Measurements from ENCODE around the gene PATZ1. TPM values are rescaled to one million over a fixed set of nuclear protein-coding genes. Genes with fewer than 3 reads are reported as not detected.

PATZ1 gene
- total RNA-seq, 4 donors from 2014 or later = 3.6 to 12.2 (median 8.7) TPM

GRCh38 chr22:31378123-31378522 is 32.0 kb upstream of the PATZ1 start:
- 91 to 96% methylated on average over 3 of the region's 3 CpGs for WGBS, 2 donors (ENCODE audit: low coverage in 1 of 2)

GRCh38 chr22:31377612-31378011 is 31.5 kb upstream of the PATZ1 start:
- no peak for TF ChIP-seq POLR2A (IDR thresholded peaks at IDR 0.05)
- no peak for TF ChIP-seq POLR2AphosphoS5 (IDR thresholded peaks at IDR 0.05)
- no peak for TF ChIP-seq EP300 (IDR thresholded peaks at IDR 0.05; ENCODE audit: low read depth)
- TF ChIP-seq, protein P1, sequence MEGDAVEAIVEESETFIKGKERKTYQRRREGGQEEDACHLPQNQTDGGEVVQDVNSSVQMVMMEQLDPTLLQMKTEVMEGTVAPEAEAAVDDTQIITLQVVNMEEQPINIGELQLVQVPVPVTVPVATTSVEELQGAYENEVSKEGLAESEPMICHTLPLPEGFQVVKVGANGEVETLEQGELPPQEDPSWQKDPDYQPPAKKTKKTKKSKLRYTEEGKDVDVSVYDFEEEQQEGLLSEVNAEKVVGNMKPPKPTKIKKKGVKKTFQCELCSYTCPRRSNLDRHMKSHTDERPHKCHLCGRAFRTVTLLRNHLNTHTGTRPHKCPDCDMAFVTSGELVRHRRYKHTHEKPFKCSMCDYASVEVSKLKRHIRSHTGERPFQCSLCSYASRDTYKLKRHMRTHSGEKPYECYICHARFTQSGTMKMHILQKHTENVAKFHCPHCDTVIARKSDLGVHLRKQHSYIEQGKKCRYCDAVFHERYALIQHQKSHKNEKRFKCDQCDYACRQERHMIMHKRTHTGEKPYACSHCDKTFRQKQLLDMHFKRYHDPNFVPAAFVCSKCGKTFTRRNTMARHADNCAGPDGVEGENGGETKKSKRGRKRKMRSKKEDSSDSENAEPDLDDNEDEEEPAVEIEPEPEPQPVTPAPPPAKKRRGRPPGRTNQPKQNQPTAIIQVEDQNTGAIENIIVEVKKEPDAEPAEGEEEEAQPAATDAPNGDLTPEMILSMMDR (IDR thresholded peaks at IDR 0.05) = no peak
- Histone ChIP-seq H3K27ac (no peak overlapping the region), H3K9me3 (no peaks in the 10 kb centered on the region), H3K36me3 (no peaks in the 10 kb centered on the region), H3K27me3 (no peaks in the 10 kb centered on the region), H3K4me3 (no peak overlapping the region), H3K4me1 (no peaks in the 10 kb centered on the region)
- in situ Hi-C loops (cut with MboI; ENCODE audit: low pct_ligation_motif_present in 1 of 4, low pct_unique_long_range_greater_than_20kb in 1 of 4, low sequenced_read_pairs in 3 of 4) (no loop called here), intact Hi-C loops (cut with DNase I; ENCODE audit: low total_unique reads) (no loop called here)
- 82 to 91% methylated on average over 2 to 3 of the region's 3 CpGs for WGBS, 2 donors (ENCODE audit: low coverage in 1 of 2)
- DNase-seq = no peak

More at GRCh38 chr22:31378123-31378522, 32.0 kb upstream of the PATZ1 start:
- H3K36me3 ChIP-seq = no peaks in the 10 kb centered on the region
- no peak overlapping the region for H3K4me3 ChIP-seq
- TF ChIP-seq EP300 (IDR thresholded peaks at IDR 0.05; ENCODE audit: low read depth) (no peak), POLR2AphosphoS5 (IDR thresholded peaks at IDR 0.05) (no peak)
- intact Hi-C loops (cut with DNase I; ENCODE audit: low total_unique reads) = no loop called here
- DNase-seq = no peak
- H3K4me1 ChIP-seq = no peaks in the 10 kb centered on the region
- no peaks in the 10 kb centered on the region for H3K27me3 ChIP-seq
- no peaks in the 10 kb centered on the region for H3K9me3 ChIP-seq
- in situ Hi-C loops (cut with MboI; ENCODE audit: low pct_ligation_motif_present in 1 of 4, low pct_unique_long_range_greater_than_20kb in 1 of 4, low sequenced_read_pairs in 3 of 4) = no loop called here
- H3K27ac ChIP-seq = no peak overlapping the region

DNA sequence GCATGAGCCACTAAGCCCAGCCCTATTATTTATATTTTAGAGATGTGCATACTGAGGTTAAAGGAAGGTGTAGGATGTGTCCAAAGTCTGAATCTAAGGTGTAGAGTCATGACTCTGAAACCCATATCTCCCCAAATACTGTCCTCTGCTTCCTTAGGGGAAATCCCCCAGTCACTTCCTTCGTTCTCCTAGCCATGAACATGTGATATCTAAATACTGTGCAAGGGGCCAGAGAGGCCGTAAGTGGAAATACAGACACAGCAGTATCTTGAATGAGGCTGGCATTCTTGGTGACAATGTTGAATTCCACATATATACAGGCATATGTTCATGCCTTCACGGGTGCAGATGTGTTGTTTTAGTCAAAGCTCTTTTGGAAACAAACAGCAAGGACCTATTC is 21.3 kb upstream of the PATZ1 start:
- intact Hi-C loops (cut with DNase I; ENCODE audit: low total_unique reads) = no loop called here
- no peaks in the 10 kb centered on the region for H3K9me3 ChIP-seq
- H3K36me3 ChIP-seq = no peaks in the 10 kb centered on the region
- no peak for DNase-seq
- no peak overlapping the region for H3K27ac ChIP-seq
- H3K27me3 ChIP-seq = no peaks in the 10 kb centered on the region
- H3K4me1 ChIP-seq = no peaks in the 10 kb centered on the region
- in situ Hi-C loops (cut with MboI; ENCODE audit: low pct_ligation_motif_present in 1 of 4, low pct_unique_long_range_greater_than_20kb in 1 of 4, low sequenced_read_pairs in 3 of 4) = no loop called here
- no peak for TF ChIP-seq POLR2AphosphoS5 (IDR thresholded peaks at IDR 0.05)
- no peak for TF ChIP-seq POLR2A (IDR thresholded peaks at IDR 0.05)
- no peak for TF ChIP-seq EP300 (IDR thresholded peaks at IDR 0.05; ENCODE audit: low read depth)
- TF ChIP-seq, protein P1 (IDR thresholded peaks at IDR 0.05) = no peak
- WGBS, 2 donors (ENCODE audit: low coverage in 1 of 2) = 0 to 65% methylated on average over 1 to 3 of the region's 3 CpGs
- no peak overlapping the region for H3K4me3 ChIP-seq

DNA sequence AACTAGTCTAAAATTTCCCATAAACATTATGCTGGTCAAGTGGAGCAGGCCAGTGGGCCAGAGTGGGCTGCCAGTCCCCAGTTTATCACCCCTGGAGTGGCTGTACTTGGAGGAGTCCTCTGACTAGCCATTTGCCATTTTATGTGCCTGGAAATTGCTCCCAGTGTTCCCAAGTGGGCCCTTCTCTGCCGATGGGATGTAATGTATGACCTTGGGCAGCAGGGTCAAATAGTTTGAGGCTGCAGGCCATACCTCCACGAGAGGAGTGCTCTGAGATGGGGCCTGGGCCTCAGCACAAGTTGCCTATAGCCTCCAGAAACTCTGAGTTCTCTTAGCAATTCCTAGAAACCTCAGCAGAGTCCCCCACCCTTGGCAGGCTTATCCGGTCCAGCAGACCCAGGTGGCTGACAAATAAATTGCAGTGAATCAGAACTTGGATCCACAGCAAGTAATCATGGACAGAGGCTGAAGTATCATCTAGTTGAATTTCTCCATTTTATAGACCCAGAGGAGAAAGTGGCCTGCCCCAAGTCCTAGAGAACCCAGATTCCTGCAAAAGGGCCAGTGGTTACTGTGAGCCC is 17.8 kb upstream of the PATZ1 start:
- H3K27ac ChIP-seq = no peak overlapping the region
- WGBS, 2 donors (ENCODE audit: low coverage in 1 of 2) = 93% methylated on average over 3 of the region's 3 CpGs; no CpG with 5 or more reads in 1 of the 2 donors
- no peaks in the 10 kb centered on the region for H3K27me3 ChIP-seq
- no peak for DNase-seq
- TF ChIP-seq EP300 (IDR thresholded peaks at IDR 0.05; ENCODE audit: low read depth) (no peak), POLR2AphosphoS5 (IDR thresholded peaks at IDR 0.05) (no peak), POLR2A (IDR thresholded peaks at IDR 0.05) (no peak)
- TF ChIP-seq, protein P1 (IDR thresholded peaks at IDR 0.05) = no peak
- no peaks in the 10 kb centered on the region for H3K4me1 ChIP-seq
- in situ Hi-C loops (cut with MboI; ENCODE audit: low pct_ligation_motif_present in 1 of 4, low pct_unique_long_range_greater_than_20kb in 1 of 4, low sequenced_read_pairs in 3 of 4) (no loop called here), intact Hi-C loops (cut with DNase I; ENCODE audit: low total_unique reads) (no loop called here)
- no peaks in the 10 kb centered on the region for H3K36me3 ChIP-seq
- H3K9me3 ChIP-seq = no peaks in the 10 kb centered on the region
- H3K4me3 ChIP-seq = no peak overlapping the region

GRCh38 chr22:31361743-31362142 is 15.6 kb upstream of the PATZ1 start:
- intact Hi-C loops (cut with DNase I; ENCODE audit: low total_unique reads) = no loop called here
- in situ Hi-C loops (cut with MboI; ENCODE audit: low pct_ligation_motif_present in 1 of 4, low pct_unique_long_range_greater_than_20kb in 1 of 4, low sequenced_read_pairs in 3 of 4) = no loop called here
- 48% methylated on average over 1 of the region's 1 CpG; no CpG with 5 or more reads in 1 of the 2 donors for WGBS, 2 donors (ENCODE audit: low coverage in 1 of 2)
- H3K4me3 ChIP-seq = no peak overlapping the region
- no peak overlapping the region for H3K27ac ChIP-seq
- no peak for TF ChIP-seq POLR2AphosphoS5 (IDR thresholded peaks at IDR 0.05)
- no peak for TF ChIP-seq POLR2A (IDR thresholded peaks at IDR 0.05)
- TF ChIP-seq, protein P1 (IDR thresholded peaks at IDR 0.05) = no peak
- TF ChIP-seq EP300 (IDR thresholded peaks at IDR 0.05; ENCODE audit: low read depth) = no peak
- H3K4me1 ChIP-seq = no peaks in the 10 kb centered on the region
- H3K9me3 ChIP-seq = no peaks in the 10 kb centered on the region
- no peaks in the 10 kb centered on the region for H3K36me3 ChIP-seq
- peaks cover 5% of the 10 kb centered on the region for H3K27me3 ChIP-seq
- no peak for DNase-seq

All from transverse colon (tissue), 4 donors.